KG1 (cell line): ENCODE data around the gene GFI1B.
A peak's percentile ranks its signal among the peaks of the same experiment; 100 is the strongest.
"Not testable (repeated sequence)": the region's sequence is repeated elsewhere in the genome, so short reads cannot be mapped to it uniquely, and the experiment has no call there.

Experiments
- DNase-seq: peaks from one replicate; lab custom pipeline; 2025; lab: John Stamatoyannopoulos, UW

The GFI1B gene

DNA sequence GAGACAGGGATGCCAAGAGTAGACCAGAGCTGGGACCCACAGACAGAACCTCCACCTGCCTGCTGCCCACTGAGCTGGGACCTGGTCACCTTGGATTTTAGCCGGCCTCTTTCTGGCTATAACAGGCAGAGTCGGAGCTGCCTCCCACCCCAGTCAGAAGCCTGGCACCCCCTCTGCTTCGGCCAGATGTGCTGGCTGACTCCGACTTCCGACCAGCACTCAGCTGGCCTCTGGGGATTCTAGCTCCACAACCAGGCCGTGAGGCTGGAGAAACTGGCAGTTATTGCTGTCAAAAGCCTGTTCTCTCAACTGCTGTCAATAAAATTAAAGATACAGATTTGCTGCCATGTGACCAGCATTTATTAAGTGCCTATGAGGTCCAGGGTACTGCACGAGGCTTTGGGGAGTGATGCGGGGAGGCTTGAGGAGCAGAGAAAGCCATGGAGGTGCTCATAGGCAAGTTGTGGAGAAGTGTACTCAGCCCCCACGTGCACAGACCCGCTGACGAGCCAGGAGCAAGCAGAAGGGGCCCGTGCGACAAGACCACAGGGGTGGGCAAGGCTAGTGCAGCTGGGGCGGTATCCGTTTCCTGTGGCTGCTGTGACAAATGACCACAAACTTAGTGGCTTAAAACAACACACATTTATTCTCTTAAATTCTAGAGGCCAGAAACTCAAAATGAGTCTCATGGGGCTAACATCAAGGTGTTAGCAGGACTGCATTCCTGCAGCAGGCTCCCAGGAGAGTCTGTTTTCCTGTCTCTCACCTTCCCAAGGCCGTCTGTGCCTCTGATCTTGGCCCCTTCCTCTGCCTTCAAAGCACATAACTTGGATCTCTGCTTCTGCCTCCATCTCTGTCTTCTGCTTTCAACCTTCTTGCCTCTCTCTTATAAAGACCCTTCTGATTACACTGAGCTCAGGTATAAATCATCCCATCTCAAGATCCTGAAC lies 13.1 kb downstream of the GFI1B start:
- no peak for DNase-seq

DNA sequence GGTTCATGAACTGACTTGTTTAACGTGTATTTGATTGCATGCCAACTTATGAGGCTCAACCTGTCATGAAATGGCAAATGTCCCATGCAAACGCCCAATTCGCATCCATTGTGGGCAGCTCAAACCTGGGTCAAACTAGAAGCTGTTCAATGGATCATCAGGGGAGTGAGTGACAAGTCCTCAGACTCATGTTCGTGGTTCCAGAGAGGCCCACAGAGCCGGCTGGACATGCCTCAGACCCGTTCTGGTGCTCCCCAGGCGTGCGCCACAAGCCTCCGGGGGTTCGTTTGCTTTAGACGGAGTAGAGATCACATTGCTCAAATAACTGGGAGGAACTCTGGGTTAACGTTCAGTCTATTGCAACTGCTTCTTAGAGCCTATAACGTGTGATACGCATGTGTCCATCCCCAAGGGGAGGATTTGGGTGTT lies 15.0 kb downstream of the GFI1B start:
- DNase-seq: no peak

DNA sequence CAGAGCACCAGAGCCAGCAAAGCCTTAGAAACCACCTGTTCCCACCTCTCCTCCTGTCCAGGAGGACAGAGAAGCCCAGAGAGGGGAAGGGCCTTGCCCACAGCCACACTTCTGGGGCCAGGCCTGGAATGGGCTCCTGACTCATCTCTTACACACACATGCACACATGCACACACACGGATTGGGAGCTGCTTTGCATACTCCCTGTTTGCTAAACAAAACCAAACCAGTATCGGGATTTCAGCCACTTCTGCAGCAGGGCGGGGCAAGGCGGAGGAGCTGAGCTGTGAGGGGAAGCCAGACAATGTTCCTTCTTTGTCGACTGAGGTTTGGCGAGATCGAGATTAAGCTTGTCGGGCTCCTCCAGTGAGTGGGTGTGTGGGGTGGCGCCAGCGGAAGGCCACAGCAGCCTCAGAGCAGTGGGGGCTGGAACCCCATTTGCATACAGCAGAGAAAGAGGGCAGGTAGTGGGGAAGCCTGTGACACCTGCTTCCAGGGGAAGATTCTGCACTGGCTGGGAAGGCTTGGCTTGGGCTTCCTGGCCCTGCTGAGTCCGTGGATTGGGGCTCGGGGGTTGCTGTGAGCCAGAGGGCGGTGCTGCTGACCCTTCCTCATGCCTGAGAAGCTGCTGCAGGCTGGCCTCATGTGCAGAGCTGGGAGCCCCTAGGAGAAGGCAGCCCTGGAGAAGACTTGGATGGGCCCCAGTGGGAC lies 16.1 kb downstream of the GFI1B start:
- no peak for DNase-seq

DNA sequence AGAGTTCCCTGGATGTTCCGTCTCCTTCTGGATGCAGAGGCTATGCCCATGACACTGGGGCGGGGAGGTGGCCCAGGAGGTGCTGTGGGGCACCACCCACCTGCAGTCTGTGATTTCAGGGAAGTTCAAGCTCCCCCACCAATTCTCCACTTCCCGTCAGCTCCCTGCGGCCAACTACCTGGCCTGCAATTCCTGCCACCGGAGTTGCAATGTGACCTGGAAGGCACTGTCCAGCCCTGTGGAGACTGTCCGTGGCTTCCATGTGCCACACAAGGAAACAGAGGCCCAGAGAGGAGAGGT lies 16.6 kb downstream of the GFI1B start:
- DNase-seq: no peak

DNA sequence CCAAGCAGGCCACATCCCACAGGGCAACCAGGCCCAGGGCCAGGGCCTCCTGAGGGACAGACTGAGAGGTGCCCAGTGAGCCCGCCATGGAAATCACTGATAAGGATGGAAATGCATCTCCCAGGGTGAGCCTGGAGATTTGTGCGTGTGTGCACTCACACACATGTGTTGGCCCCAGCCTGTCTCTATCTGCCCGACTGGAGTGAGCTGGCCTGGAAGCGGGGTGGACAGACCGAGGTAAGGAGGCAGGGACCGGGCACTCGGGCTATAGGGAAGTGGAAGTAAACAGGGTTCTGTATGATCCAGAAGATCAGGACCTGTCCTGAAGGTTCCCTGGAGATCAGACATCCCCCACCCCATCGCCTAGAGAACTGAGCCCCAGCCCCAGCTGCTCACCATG lies 17.4 kb downstream of the GFI1B start:
- no peak for DNase-seq

DNA sequence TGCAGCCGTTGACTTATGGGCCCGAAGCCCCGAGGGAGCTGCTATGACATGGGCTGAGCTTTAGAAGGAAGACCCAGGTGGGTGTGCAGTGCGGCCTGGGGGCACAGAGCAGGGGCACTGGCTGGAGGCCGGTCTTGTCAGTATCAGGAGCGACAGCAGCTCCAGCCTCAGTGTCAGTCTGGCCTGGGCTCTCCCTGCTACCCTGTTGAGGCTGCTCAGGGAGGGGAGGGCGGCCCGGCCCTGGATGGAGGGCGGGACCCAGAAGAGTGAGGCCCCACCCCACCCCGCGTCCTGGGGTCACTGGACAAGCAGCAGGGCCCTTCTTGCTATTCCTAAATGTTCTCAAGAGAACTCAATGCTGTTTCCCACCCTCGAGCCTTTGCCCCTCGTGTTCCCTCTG lies 18.0 kb downstream of the GFI1B start:
- DNase-seq: no peak

DNA sequence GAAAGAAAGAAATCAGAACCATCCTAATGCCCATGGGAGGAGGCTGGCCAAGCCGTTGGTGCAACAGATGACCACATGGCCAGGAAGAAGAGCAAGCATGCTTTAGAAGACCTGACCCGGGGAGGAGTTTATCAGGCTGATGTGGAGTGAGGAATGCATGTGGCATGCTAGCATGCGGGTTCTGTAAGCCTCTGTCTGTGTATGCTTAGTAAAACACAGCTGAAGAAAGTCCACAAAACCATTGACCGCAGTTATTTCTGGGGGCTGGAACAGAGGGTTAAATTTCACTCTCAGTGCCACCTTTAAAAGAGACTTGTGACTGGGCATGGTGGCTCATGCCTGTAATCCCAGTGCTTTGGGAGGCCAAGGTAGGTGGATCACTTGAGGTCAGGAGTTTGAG lies 19.1 kb downstream of the GFI1B start:
- no peak for DNase-seq

DNA sequence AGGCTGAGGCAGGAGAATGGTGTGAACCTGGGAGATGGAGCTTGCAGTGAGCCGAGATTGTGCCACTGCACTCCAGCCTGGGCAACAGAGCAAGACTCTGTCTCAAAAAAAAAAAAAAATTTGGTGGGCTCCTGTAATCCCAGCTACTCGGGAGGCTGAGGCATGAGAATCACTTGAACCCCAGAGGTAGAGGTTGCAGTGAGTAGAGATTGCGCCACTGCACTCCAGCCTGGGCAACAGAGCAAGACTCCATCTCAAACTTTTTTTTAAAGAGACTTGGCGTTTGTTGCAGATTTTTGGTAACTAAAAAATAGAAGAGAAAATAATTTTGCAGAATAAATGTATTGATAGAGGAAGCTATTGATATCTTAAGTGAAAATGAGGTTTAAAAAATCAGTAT lies 19.7 kb downstream of the GFI1B start:
- DNase-seq: not testable (repeated sequence)

DNA sequence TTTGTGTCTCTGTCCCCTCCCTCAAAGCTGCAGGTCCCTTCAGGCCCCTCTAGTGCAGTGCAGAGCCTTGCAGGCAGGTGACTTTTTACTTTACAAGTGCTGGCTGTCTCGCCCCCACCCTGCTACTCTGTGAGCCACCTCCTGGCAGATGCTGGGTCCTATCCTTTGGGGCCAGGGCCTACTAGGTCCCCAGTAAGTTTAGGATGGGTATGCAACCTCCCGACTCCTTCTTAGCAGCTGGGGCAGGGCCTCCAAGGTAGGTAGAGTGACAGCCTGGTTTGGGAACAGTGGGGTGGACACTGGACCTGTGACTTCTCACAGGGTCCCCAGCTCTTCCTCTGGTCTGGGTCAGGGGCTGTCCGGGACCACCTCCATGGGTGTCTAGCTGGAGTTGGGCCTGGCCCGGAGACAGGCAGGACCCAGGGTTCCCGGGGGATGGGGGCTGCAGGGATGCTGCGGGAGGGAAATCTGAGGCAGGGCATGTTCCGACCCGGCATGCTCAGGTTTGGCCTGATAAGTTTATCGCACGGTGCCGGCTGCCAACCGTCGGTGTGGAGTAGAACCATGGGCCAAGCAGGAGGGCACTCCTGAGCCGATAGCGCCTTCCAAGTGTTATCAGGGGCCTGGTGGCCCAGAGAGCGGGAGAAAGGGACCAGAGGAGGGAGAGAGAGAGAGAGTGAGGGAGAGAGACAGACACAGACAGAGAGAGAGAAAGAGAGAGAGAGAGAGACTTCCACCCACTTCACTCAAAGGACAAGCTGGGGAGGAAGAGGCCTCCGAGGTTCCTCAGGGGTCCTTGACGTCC lies 20.5 kb downstream of the GFI1B start:
- no peak for DNase-seq

DNA sequence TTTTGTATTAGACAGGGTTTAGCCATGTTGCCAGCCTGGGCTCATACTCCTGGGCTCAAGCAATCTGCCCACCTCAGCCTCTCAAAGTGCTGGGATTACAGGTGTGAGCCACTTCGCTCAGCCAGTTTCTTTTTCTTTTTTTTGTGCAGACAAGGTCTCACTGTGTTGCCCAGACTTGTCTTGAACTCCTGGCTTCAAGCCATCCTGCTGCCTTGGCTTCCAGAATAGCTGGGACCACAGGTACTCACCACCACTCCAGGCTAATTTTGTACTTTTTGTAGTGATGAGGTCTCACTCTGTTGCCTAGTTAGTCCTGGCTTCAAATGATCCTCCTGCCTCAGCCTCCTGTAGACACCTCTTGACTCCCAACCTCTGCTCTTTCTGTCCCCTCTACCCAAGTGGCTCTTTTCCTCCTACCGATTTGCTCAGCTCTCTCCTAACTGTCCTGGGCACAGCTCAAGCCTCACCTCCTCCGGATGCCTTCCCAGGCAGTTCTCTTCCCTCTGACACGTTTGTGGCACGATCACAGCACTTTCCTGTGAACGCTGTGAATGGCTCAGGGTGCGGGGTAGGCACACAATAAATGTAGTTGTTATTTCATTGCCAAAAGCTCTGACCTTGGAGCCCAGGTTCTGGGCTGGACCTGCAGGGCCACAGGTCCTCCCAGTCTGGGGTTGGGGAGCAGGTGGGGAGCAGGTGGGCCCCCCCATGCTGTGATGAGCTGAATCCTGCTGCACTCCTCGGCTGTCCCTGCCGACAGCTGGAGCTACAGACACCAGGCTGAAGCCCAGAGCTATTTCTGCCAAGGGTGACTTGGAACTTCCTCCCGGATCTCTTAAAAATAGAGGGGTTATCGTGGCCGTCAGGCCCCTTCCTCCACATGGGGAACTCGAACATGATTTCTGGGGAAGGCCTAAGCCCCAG lies 23.9 kb downstream of the GFI1B start:
- peak; percentile 72 for DNase-seq

DNA sequence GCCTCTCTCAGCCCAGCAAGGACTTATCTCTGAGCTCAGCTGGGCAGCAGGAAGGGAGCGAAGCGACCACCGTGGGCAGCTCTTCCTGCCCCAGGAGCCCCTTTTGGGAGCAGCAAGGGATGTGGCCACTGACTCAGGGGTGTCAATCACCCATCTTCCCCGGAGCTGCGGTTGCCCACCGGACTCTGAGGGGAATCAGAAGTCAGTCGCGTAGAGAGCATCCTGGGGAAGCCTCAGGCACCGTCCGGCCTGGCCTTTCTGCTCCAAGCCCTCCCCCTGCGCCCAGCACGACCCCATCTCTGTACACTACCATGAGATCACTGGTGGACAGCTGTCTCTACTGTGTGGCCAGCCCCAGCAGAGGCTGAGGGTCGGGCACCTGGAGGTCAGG lies 24.6 kb downstream of the GFI1B start:
- DNase-seq: peak; percentile 72

DNA sequence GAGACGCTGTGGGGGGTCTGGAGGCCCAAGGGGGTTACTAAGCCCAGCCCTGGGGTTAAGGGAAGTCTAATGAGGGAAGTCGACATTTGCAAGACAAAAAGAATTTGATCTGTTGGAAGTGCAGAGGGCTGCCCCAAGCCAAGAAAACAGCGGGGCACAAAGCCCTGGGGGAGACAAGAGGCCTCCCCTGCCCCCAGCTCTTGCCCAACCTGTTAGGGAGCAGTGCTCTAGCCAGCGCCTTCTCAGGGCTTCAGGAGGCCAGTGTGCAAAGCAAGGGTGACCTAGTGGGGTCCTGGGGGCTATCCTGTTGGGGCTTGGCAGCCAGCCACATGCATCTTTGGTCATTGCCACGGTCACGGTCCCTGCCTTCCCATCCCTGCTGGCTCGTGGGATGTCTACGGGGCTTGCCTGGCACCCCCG lies 25.2 kb downstream of the GFI1B start:
- peak; percentile 79 for DNase-seq

DNA sequence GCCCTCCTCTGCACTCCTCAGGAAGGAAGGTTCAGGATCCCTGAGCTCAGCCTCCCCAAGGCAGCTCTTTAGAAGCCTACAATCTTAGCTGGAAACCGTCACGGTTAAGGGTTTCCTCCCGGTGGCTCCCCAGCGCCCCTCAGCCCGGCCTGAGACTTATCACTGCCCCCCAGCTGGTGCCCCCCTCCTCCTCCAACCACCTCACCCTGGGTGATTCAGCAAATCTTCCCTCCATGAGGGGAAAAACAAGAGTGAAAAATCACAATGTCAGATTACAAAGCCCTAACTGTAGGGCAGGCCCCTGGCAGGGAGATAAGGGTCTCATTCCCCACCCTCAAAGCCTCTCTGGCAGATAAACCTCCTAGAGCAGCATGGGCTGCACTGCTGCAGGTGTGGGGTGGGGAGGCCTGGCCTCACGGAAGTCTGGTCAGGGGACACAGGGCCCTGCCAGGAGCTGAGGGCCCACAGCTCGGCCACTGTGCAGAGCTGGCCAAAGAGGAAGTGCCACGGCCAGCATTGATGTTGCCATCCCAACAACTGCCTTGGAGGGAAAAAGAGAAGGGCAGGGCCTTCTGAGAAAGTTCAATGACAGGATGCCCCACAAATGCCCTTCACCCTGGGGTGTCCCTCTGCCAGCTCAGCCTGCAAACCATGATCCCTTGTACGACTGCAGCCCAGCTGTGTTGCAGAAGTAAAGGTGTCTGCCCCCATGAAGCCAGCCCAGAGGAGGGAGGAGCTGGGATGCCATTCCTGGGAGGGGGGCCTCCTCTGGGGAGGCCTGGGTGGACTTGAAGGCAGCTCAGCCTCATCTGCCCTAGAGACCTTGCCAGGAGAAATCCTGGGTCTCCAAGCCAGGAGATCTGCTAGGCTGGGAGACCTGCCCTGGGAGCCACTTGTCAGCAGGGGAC lies 25.9 kb downstream of the GFI1B start:
- DNase-seq: peak; percentile 79

DNA sequence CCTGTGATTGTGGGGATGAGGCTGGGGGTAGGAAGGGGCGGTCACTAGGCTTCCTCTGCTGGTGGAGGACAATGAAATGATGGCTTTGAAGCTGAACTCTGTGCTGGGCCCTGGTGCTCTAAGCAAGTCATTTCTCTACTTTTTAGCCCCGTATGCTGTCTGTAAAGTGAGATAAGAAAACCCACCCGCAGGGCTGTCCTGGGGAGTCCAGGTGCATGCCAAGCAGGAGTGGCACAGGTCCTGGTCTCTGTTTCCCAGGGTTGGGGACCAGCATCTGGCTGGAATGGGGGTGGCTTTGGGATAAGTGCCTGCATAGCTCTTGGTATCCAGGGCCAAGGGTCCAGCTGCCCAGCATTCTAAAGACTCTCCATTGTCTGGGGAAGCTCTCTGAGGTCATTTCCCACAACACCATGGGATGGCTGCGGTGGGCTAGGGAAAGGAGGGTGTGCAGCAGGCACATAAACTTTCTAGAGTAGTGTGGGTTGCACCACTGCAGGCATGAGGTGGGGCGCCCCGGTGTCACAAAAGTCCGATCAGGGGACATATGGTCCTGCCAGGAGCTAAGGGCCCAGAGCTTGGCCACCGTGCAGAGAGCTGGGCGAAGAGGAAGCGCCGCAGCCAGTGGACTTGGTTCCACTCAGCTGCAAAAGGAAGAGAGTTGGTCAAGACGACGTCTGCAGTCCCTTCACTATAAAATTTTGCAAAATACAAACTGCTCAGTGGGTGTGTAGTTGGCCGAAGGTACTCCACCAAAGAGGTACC lies 26.7 kb downstream of the GFI1B start:
- DNase-seq: no peak

DNA sequence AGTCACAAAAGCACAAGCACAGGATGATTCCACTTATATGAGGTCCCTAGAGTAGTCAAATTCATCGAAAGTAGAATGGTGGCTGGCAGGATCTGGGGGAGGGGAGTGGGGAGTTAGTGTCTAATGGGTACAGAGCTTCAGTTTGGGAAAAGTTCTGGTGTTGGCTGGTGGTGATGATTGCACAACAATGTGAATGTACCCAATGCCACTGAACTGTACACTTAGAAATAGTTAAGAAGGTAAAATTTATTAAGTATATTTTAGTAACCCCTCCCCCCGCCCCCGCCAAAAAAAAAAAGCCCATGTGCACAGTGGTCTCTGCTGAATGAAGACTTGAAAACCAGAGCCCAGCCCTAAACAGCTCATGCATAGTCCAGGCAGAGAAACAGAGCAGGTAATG lies 27.5 kb downstream of the GFI1B start:
- DNase-seq: no peak

DNA sequence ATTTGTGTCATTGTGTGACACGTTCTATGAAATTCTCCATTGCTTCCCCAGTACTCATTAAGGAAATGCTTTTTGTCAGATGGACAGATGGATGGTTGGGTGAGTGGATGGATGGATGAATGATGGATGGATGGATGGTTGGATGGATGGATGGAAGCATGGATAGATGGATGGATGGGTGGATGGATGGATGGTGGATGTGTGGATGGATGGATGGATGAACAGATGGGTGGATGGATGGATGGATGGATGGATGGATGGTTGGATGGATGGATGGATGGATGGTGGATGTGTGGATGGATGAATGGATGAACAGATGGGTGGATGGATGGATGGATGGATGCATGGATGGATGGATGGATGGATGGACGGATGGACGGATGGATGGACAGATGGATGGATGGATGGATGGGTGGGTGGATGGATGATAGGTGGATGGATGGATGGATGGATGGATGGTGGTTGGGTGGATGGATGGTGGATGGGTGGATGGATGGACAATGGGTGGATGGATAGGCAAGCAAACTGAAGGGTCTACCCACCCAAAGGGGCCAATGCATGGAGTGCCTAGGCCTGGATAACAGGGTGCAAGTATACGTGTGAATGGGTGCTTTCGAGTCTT lies 28.3 kb downstream of the GFI1B start:
- DNase-seq: no peak

DNA sequence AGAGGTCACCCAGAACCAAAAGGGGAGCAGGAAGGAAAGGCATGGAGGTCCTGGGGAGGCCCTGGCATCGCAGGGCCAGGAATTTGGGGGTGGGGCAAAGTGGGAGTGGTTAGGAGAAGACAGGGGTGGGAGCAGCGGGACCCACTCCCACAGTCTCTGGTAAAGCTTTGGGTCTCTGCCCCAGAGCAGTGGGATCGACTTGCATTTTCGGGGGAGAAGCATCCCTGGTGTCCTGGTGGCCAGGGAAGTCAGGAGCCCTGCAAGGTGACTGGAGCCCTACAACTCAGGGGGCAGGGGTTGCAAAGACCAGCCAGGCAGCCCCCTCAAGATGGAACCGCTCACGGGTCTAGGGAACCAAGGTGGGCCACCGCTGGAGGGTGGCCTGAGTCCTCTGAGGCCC lies 29.9 kb downstream of the GFI1B start:
- DNase-seq: no peak

DNA sequence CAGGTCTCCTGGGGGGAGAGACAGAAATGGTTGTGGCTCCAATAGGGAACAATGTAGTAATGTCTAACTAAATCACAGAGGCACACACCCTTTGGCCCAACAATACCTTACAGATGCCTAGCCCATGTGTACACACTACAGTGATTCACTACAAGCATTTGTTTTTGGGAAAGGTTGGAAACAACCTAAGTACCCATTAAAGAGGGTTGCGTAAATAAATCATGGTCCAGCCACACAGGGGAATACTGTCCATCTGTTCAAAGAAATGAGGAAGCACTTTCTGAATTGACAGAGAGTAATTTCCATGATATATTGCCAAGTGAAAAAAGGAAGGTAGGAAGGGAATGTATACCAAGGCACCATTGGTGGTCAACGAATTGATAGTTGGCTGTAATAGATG lies 30.3 kb downstream of the GFI1B start:
- DNase-seq: no peak

DNA sequence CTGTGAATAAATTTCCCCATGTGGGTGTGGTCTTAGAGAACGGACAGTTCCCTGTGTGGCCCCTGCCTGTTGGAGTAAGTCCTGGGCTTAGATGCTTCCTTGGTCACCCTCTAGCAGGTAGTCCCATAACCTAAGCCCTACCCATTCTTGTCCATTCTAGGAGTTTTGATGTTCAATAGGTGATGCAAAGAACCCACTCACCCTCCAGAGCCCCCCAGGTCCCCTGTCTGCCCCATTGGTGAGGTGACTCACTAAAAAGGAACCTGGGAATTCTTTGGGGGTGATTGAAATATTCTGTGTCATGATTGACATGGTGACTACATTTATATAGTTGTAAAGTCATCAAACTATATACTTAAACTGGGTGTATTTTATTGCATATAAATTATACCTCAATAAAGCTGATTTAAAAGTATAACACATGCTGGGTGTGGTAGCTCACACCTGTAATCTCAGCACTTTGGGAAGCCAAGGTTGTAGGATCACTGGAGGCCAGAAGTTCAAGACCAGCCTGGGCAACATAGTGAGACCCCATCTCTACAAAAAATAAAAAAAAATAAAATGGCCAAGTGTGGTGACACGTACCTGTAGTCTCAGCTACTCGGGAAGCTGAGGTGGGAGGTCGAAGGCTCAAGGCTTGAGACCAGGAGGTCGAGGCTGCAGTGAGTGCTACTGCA lies 31.6 kb downstream of the GFI1B start:
- DNase-seq: no peak
